GM18498 (cell line): ENCODE measurements around the gene SMCO2.
"Not testable (repeated sequence)": the region's sequence is repeated elsewhere in the genome, so short reads cannot be mapped to it uniquely, and the experiment has no call there.

Experiments used
- ATAC-seq: cut with Tn5 transposase; IDR thresholded peaks from one replicate; pipeline ENCODE4 v1.9.1; 2021; ENCODE audit warnings: mild to moderate bottlenecking, moderate library complexity; ENCODE audit not compliant: unreplicated experiment

The SMCO2 gene

DNA sequence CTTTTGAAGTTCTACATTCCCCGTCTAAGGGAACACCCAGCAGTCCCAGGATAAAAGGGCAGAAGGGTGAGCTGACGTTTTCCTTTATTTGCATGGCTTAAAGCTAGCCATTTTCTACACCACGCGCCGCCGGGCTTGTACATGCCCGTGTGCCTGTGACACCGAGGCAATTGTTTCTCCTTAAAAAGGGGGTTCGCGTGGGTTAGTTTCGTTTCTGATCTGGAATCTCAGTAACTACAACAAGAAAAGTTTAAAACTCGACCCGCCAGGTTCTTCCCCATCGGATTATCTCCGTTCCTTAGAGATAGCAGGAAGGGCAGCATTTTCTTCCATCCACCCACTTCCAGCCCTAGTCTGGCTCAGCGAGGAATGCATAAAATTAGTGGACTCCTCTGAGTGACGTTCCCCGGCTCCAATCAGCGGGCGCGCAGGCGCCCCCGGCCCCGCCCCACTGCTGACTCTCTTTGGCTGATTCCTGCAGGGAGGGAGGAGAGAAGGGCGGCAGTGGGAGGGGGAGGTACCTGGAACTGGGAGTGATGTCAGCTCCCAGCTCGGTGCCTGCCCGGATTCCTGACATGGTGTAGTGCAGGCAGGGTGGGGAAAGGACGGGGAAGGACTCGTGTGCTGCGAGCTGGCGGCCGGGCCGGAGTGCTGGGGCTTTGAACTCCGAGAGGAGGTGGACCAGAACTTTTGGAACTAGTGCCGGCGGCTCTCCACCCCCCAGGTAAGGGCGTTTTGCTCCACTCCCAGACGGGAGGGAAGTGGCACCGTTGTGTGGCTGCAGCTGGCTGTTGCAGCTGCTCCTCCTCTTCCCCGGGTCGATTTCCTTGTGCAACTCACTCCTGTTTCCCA is 77.3 kb downstream of the SMCO2 start, which contains the start of gene PPFIBP1:
PPFIBP1 (plus strand) TSS at position 565 of the 852 bp plus-strand sequence. CDS start 109,191 bp downstream, outside the sequence.
- ATAC-seq: peak; percentile 99

DNA sequence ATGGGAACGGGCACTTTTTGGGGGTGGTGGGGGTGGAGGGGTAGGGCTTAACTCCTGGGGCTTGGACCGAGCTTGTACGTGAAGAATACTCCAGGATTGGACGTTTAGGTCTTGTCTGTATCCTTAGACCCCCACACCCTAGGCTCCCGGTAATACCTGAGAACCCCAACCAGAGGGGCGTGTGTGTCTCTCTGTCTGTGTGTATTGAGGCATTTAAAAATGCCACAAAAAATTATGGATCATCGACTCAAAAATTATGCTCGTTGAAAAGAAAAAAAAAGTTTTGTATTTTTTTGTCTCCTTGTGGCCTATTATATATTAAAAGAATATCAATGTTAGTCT is 77.9 kb downstream of the SMCO2 start:
- no peak for ATAC-seq

DNA sequence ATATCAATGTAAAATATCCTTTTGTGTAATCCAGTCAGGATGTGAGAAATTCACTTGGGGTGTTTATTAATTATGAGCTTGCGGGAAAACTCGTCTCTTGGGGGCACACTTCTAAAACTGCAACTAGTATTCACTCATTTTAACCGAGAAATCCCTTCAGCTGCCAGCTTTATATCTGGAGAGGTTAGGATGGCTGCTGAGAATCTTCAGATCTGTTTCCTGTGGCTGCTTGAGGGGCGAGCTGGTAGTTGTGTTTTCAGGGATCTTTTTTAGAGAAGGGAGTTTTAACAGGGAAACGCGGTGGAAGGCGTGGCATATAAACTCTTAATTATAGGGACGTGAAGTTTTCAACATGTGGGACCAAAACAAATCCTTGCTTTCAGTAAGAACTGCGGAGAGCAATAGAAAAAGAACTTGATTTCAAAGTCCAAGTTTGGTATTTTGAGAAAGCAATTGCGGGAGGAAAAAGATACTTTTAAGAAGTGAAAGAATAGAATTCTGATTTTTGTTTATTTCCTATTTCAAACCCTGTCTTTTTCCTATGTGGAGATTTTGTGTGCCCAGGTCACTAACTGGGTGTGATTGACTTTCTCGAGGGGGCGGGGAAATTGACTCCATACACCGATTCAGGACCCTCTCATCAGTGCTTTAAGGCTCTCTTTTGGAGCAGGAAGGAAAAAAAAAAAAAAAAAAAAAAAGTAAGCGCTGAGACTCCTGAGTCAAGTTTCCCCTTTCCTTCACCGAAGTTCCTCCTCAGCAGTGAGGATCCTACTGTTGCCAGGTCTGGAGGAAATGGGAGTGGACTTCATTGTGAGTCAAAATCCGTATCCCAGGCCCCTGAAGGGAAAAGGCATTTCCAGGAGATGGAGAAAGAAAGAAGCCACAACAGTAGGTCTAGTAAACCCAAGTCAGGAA is 78.6 kb downstream of the SMCO2 start:
- no peak for ATAC-seq

DNA sequence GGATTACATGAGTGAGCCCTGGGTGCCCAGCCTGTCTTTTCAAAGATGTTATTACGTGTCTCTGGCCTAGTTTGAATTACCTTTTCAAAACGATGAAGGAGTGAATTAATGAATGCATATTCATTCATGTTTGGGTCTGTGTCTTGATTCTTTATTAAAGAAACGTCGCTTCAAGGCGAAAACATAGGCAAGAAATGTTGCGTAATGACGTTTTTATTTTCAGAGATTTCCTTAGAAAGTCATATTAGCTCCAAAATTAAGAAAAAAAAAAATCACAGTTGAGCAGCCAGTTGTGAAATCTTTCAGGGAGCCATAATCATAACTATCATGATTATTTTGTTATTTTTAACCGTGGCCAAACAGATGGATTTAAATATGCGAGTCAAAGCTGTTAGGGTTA is 81.0 kb downstream of the SMCO2 start:
- no peak for ATAC-seq

DNA sequence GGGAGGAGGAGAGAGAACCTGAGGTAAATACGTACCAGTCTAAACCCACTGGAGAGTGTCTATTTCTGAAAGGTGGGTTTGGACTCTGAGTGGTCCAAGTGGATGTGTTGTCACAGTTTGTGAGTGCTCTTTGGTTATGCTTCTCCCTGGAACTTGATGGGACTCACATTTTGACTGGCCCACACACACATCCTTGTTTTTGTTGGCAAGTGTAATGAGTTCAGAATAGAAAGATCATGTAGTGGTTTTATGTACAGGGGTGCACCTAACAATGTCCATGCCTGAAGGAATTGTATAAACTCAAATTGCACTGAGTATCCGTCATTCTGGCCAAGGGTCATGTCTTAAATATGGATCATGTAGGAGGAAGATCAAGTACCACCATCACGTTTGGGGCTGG is 82.3 kb downstream of the SMCO2 start:
- ATAC-seq: no peak

DNA sequence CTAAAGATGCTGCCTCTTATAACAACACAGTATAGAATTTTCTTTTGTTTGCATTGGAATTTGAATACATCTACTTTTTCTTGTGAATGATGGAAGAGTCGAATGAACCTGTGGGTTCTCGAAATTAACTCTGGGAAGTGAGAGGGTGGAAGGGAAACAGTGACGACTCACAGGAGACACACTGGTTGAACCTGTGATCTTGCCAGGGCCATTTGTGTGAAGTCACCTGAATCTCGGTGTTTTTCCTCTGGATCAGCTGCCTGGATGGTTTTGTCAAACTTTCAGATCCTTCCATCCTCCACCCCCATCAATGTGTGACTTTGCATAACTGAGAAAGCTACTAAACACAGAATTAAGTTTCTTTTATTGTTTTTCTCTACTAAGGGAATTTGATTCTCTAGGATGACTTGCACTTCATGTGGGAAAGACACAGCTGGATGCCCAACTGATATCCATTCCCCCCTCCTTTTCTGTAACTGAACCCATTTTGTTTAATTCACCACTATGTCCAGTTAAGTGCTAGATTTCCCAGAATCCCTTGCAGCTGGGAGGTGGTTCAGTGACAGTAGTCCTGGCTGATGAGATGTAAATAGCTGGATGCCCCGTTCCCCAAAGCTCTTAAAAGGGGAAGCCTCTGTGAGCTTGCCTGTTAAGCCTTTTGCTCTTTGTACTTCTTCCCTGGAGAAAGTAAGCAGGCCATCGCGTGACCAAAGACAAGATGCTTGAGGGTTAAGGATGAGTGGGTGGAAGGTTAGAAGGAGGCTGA is 83.8 kb downstream of the SMCO2 start:
- ATAC-seq: no peak

DNA sequence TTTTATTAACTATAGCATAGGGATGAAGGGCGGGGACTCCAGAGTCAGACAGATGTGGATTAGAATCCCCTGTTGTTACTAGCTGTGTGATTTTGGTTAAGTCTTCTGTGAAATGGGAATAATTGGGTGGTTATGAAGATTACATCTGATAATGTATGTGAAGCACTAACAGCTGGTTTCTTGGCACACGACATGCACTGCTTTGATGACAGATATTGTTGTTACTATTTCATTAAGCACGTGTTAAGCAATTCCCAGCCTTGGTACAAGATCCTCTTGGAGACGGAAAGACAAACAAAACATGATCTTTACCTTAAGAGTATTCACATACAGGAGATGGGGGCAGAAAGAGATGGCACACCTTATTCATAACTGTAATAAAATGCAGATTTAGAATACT is 85.4 kb downstream of the SMCO2 start:
- ATAC-seq: no peak

DNA sequence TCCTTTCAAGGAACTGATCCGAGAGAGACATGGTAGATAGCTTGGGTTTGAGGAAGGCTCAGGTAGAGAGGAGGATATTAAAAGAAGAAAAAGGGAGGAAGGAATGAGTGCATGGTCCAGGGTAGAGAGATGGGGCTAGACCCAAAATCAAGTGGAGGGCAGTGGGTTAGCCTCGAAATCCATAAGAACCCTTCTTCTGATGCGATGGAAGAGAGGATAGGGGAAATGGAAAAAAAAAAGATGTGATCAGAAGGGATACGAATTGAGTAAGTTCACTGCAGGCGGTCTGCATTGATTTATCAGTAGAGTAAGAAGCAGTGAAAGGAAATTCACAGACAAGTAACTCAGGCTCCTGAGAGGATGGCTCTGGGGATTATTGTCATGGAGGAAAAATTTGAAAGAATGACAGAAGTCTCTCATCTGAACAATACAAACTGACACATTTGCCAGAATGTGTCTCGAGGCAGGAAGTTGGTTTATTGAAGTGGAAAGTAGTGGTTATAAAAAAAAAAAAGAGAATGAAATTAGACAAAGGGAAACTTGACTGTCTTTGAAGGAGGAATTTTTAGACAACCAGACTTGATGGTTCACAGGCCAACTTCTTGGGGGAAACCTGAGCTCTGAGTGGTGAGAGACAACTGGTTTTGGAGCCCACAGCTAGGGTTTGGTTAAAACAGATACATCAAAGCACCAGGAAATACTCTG is 87.7 kb downstream of the SMCO2 start:
- peak; percentile 56 for ATAC-seq

DNA sequence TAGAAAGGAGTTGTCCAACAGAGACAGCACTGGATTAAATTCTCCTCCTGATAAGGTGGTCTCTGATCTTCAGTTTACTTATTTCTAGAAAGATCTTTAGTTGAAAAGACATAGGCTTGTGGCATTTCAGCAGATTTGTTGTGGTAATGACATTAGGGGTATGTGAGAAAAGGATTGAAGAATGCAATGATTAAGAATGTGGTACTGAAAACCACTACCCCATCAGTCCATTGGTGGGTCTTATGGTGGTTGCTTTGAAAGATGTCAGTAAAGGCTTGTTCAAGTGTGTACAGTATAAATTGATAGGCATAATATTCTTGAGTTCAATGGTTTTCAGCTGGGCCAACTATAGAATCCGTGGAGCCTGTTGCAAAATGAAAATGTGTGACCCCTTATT is 88.2 kb downstream of the SMCO2 start:
- peak; percentile 16 for ATAC-seq

DNA sequence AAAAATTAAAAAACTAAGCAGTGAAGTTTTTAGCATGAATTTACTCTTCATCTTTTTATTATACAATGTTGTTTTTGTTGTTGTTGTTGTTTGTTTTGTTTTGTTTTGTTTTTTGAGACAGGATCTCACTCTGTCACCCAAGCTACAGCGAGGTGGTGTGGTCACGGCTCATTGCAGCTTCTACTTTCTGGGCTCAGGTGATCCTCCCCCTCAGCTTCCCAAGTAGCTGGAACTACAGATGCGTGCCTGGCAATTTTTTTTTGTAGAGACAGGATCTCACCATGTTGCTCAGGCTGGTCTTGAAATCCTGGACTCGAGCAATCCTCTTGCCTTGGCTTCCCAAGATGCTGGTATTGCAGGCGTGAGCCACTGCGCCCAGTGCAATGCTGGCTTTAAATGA is 88.8 kb downstream of the SMCO2 start:
- no peak for ATAC-seq

DNA sequence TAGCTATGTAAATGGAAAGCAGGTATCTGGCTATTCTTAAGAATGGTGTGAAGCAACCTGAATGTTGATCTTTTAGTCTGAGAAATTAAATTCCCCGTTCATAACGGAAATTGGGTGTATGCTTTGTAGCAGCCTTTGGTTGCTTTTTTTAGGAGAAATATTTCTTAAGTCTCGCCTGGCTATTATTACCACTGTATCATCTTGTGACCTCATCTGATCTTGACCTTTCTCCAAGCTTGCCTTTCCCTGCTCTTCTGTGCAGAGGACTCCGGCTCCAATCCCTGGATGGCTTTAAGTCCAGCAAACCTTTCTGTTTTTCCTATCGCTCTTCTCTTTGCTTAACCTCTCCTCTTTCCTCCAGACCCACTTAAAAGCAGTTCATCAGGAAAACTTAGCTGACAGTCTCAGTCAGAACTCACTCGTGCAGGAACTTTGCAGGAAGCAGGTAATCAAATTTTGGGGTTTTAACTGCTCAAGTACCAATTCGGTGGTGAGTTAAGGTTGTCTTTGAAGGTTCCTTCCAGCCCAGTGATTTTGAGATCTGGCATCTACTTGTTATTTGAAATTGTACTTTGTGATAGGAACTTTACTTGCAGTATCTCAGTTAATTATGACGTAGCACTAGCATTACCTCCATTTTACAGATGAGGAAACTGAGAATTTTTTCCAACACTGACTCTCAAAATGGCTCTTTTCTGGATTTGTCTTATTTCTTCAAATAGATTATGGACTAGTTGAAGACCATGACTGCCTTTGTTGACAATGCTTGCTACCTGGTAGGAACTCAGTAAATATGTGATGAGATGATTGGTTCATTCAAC is 91.5 kb downstream of the SMCO2 start:
- no peak for ATAC-seq

DNA sequence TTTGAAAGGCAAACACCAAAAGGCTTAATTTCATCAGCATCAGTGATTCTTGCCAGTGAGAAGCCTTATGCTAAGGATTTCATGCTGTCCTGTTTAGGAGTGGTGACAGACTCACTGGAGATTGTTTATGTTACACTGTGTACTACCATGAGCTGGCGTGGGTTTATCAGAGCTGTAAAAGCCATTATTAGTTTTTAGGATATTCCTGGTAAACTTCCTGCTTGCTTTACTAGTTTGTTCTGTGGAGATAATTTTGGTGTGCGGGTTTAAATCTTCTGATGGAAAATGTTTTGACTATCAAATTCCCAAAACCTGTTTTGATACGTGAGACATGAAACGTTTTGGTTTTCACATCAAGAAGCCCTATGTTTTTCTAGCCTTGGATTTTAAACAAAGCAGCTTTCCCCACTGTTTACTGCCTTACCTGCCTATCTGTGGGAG is 92.7 kb downstream of the SMCO2 start:
- no peak for ATAC-seq

DNA sequence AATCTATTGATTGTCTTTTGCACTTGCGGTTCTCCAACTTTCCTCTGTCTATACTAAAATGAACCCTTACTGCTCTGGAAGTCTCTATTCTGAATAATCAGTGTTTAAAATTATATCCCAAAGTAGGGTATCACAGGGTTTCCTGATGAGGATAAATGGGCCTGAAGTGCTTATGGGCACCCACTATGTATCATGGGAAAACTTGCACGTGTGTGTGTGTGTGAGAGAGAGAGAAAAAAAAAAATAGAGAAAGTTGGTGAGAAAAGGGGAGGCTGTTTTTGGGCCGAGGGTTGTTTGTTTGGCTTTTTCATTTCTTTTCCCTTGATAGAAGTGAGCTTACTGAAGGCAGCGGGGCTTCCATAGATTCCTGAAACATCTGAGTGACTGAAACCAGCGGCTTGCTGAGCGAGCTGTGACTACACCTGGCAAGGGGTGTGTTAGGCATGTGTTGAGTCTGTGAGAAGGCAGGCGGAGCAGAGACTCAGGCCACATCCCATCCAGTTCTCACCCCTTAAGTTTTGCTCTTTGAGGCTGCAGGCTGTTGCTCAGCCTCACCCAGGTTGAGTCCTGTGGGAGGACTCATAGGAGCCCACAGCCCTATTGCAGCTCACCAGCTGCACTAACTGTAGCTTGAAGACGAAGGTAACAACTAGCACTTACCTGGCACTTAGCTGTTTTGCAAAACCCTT is 94.6 kb downstream of the SMCO2 start:
- ATAC-seq: no peak

DNA sequence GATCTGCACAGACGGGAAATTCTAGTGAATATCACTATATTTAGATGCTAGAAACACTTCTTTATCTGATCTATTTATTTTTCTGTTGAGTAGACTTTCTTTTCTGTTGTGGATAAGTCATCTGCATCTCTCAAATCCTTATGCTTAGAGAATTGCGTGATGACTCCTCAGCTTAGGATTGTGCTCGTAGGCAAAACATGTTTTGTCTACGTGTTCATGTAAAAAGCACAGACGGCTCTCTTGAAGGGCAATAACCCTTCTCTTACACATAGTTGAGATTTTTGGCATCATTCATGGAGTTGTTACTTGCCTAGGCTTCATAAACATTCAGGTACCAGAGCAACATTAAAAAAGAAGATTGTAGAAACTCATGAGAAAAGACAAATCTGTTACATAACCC is 96.1 kb downstream of the SMCO2 start:
- no peak for ATAC-seq

DNA sequence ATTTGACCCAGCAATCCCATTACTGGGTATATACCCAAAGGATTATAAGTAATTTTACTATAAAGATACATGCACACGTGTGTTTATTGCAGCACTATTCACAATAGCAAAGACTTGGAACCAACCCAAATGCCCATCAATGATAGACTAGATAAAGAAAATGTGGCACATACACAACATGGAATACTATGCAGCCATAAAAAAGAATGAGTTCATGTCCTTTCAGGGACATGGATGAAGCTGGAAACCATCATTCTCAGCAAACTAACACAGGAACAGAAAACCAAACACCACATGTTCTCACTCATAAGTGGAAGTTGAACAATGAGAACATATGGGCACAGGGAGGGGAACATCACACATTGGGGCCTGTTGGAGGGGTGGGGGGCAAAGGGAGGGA is 98.3 kb downstream of the SMCO2 start:
- ATAC-seq: not testable (repeated sequence)

DNA sequence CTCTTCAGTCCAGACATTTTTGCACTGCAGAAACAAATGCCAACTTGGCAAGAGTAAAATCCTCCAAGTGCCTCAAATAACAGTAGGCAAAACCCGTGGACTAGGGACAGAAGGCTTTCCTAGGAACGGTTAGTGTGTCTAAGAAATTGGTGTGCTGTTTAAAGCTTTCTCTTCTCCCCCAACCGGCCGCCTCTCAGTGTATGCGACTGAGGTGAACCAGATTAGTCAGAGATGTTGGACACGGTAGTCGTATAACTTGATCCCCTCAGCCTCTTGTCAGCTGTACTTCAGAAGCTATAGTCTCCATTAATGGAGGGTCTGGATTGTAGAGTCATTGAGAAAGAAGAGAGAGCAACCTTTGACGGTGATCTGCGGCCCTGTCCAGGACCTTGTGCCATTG is 99.1 kb downstream of the SMCO2 start:
- ATAC-seq: no peak

DNA sequence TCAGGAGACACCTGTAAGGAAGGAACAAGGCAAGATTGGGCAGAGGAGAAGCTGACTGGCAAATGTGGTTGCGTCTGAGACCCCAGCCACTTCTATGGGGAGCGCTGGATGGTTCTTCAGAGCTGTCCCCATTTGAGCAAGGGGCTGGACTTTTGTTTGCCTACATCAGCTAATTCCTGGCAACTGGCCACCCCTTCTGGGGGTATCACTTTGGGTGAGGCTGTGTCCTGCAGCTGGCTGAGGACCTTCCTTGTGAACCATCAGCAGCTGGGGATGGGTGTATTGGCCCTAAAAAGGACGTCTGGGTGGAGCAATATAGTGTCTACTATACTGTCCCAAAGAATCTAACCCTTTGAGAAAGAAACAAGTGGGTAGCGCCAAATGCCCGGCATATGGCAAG is 101.1 kb downstream of the SMCO2 start:
- ATAC-seq: no peak

DNA sequence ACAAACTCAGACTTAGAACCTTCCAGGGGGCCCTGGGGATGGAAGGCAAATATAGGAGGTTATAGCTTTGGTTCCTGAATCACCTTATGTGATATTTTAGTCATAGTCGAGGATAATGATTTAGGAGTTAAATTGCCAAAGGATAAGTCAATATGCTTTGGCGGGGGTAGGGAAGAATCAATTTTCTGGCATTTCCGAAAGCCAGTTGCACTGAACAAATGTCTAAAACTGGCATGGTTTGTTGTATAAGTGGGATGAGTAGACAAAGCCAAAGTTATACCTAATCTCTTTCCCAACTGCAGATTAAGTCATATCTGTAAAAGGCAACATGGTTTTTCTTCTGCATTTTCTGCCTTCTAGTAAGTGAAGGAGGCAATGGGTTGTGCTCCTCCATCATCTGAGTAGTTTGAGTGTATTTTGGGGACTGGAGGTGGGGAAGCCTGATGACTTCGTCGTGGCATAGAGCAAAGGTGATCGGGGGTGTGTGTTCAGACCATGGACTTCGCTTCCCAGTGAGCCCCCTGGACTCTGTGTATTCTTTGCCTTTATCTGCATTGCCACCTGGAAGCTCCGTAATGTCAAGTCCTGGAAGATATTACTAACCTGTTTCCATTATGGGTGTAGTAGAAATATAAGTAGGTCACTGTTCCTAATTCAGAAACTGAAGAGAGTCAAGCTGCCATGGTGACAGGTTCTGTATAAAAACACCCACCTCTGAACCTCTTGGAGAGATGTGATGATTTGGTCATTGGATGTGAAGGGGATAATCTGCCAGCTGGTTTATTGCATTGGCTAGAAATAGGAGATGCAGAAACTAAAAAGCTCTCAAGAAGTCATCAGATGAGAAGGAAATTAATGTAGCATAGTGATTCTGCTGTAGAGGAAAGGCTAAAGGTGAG is 102.0 kb downstream of the SMCO2 start:
- no peak for ATAC-seq
